ENCODE measurements around the gene CST8. TPM values are rescaled to one million over a fixed set of nuclear protein-coding genes. Genes with fewer than 3 reads are reported as not detected.

The CST8 gene
- total and polyA plus RNA-seq, 2 of the 4 experiments (the other 2 are of a cell fraction), result not detected

Small RNAs within 50 kb of the gene (microRNA-seq; reads per million reads assigned to microRNA genes)
- not detected for gene RF00019 (ENCODE audit: insufficient read depth, insufficient read length)

Small RNAs within 50 kb of the gene (small RNA-seq; reads per million reads assigned to genes)
- gene RF00019, result 0 reads per million in 5 experiments

Other genes with a start within 250 kb of the CST8 start
- 25.5 and 25.8 TPM in 2 replicates for gene NXT1, start 140.3 kb upstream of the CST8 start, total RNA-seq (2012; rRNA removed)
- gene NXT1, start 140.3 kb upstream of the CST8 start, polyA plus RNA-seq (2012; rRNA removed), result 23.6 and 27.0 TPM in 2 replicates
- 23.7 and 30.3 TPM in 2 replicates for gene GZF1, start 128.9 kb upstream of the CST8 start, total RNA-seq (2012; rRNA removed)
- 24.7 and 25.7 TPM in 2 replicates for gene GZF1, start 128.9 kb upstream of the CST8 start, polyA plus RNA-seq (2012; rRNA removed)
- gene NAPB, start 69.6 kb upstream of the CST8 start, total RNA-seq (2012; rRNA removed), result 3.9 and 5.2 TPM in 2 replicates
- 2.8 and 4.4 TPM in 2 replicates for gene NAPB, start 69.6 kb upstream of the CST8 start, polyA plus RNA-seq (2012; rRNA removed)
- gene CSTL1, start 51.4 kb upstream of the CST8 start, total RNA-seq (2012; rRNA removed), result not detected in 2 replicates
- not detected in 2 replicates for gene CSTL1, start 51.4 kb upstream of the CST8 start, polyA plus RNA-seq (2012; rRNA removed)
- gene CST11, start 38.2 kb upstream of the CST8 start, total RNA-seq (2012; rRNA removed), result not detected in 2 replicates
- not detected in 2 replicates for gene CST11, start 38.2 kb upstream of the CST8 start, polyA plus RNA-seq (2012; rRNA removed)
- not detected in 2 replicates for gene CST9L, start 77.4 kb downstream of the CST8 start, total RNA-seq (2012; rRNA removed)
- gene CST9L, start 77.4 kb downstream of the CST8 start, polyA plus RNA-seq (2012; rRNA removed), result not detected in 2 replicates
- not detected in 2 replicates for gene CST9, start 114.8 kb downstream of the CST8 start, total RNA-seq (2012; rRNA removed)
- gene CST9, start 114.8 kb downstream of the CST8 start, polyA plus RNA-seq (2012; rRNA removed), result not detected in 2 replicates
- 26.0 and 30.8 TPM in 2 replicates for gene CST3, start 146.8 kb downstream of the CST8 start, total RNA-seq (2012; rRNA removed)
- 471 and 531 TPM in 2 replicates for gene CST3, start 146.8 kb downstream of the CST8 start, polyA plus RNA-seq (2012; rRNA removed)
- not detected in 2 replicates for gene CST4, start 197.9 kb downstream of the CST8 start, total RNA-seq (2012; rRNA removed)
- not detected in 2 replicates for gene CST4, start 197.9 kb downstream of the CST8 start, polyA plus RNA-seq (2012; rRNA removed)